Panc1 (cell line): ENCODE measurements around the gene CEND1. TPM values are rescaled to one million over a fixed set of nuclear protein-coding genes. Genes with fewer than 3 reads are reported as not detected.
A peak's percentile ranks its signal among the peaks of the same experiment; 100 is the strongest.

Experiments used
- ATAC-seq: fragments of 200-7000 bp; cut with Tn5 transposase; 2 replicates; pipeline ENCODE4 v1.9.1; 2020; ENCODE audit warnings: mild to moderate bottlenecking, moderate library complexity
- BruUV-seq: library from RNA; stranded (reverse); fragments of 400-500 nt; replicated peaks from 2 replicates; lab custom pipeline; 2021; lab: Mats Ljungman, UMichigan
- CTCF ChIA-PET: fragments of 300-600 bp; sonication (Branson Sonifier 250); formaldehyde crosslinking; loops from one replicate; lab custom pipeline; 2022; ENCODE audit warnings: antibody characterized with exemption; lab: Charles Lee
- POLR2A ChIA-PET: fragments of 300-600 bp; sonication (Branson Sonifier 250); formaldehyde crosslinking; loops from one replicate; lab custom pipeline; 2022; ENCODE audit warnings: antibody characterized with exemption; lab: Charles Lee
- DNase-seq: peaks from one replicate; pipeline ENCODE4 v3.0.0-alpha.2; 2010; ENCODE audit warnings: low read depth, low spot score
- H3K27ac ChIP-seq: 2 replicates; pipeline ENCODE4 v1.5.1; 2011; ENCODE audit warnings: mild to moderate bottlenecking, low read length, inconsistent platforms
- H3K27me3 ChIP-seq: fragments of 200-500 bp; sonication (Bioruptor generic); 2 replicates; pipeline ENCODE4 v1.6.0; 2014; ENCODE audit warnings: low read length, inconsistent platforms; ENCODE audit not compliant: control insufficient read depth, insufficient read depth
- H3K36me3 ChIP-seq: fragments of 200-500 bp; sonication (Bioruptor generic); 2 replicates; pipeline ENCODE4 v1.5.1; 2014; ENCODE audit warnings: inconsistent platforms, mild to moderate bottlenecking, low read length, moderate library complexity; ENCODE audit not compliant: control insufficient read depth, insufficient read depth
- H3K4me1 ChIP-seq: 2 replicates; pipeline ENCODE4 v1.5.1; 2011; ENCODE audit warnings: inconsistent platforms, mild to moderate bottlenecking, low read length, moderate library complexity; ENCODE audit not compliant: control insufficient read depth, insufficient read depth
- H3K4me3 ChIP-seq, 2 experiments: 2 replicates each; pipeline ENCODE4 v1.5.1; 2011 to 2012; ENCODE audit warnings: low read depth in 2 of 2, low read length in 2 of 2, mild to moderate bottlenecking in 2 of 2, inconsistent platforms in 1 of 2, moderate library complexity in 1 of 2
- H3K9me3 ChIP-seq: fragments of 200-500 bp; sonication (Bioruptor generic); 2 replicates; pipeline ENCODE4 v1.5.1; 2014; ENCODE audit warnings: low read depth, mild to moderate bottlenecking, inconsistent platforms, low read length, moderate library complexity; ENCODE audit not compliant: control insufficient read depth, insufficient read depth
- CTCF ChIP-seq: fragments of 450-650 bp; IDR thresholded peaks from 2 replicates; pipeline ENCODE4 v1.5.1; 2017; ENCODE audit warnings: mild to moderate bottlenecking
- POLR2AphosphoS5 ChIP-seq: IDR thresholded peaks from 2 replicates; pipeline ENCODE4 v1.6.1; 2012; ENCODE audit warnings: mild to moderate bottlenecking, low read depth, low read length, moderate library complexity
- REST ChIP-seq, 2 experiments: IDR thresholded peaks; 2 replicates each; pipeline ENCODE4 v1.6.1; 2011 to 2012; ENCODE audit warnings: low read depth in 2 of 2, control low read depth in 1 of 2, low read length in 1 of 2, mild to moderate bottlenecking in 1 of 2, moderate library complexity in 1 of 2; ENCODE audit not compliant: insufficient read depth in 1 of 2
- SIN3A ChIP-seq: IDR thresholded peaks from 2 replicates; pipeline ENCODE4 v1.6.1; 2012; ENCODE audit warnings: low read depth, mild to moderate bottlenecking, low read length, moderate library complexity, borderline replicate concordance; ENCODE audit not compliant: insufficient read depth
- TCF7L2 ChIP-seq: IDR thresholded peaks from 2 replicates; pipeline ENCODE4 v1.6.1; 2011; ENCODE audit warnings: mild to moderate bottlenecking, low read depth, low read length, inconsistent platforms
- in situ Hi-C: cut with HindIII; loops from 2 replicates; pipeline ENCODE4 v1.10.0; 2016; ENCODE audit warnings: low sequenced_read_pairs, low pct_unique_long_range_greater_than_20kb
- intact Hi-C: fragments of 100-400 bp; cut with micrococcal nuclease; formaldehyde crosslinking; loops from one replicate; pipeline ENCODE4 v1.10.0; 2022; ENCODE audit not compliant: unreplicated experiment
- total RNA-seq: library from RNA; stranded (reverse); gene quantifications from one replicate; pipeline ENCODE4 v1.2.1, GENCODE V29; 2021; ENCODE audit not compliant: unreplicated experiment

The CEND1 gene
- total RNA-seq, 1 experiment from 2014 or later = 15.9 TPM

DNA sequence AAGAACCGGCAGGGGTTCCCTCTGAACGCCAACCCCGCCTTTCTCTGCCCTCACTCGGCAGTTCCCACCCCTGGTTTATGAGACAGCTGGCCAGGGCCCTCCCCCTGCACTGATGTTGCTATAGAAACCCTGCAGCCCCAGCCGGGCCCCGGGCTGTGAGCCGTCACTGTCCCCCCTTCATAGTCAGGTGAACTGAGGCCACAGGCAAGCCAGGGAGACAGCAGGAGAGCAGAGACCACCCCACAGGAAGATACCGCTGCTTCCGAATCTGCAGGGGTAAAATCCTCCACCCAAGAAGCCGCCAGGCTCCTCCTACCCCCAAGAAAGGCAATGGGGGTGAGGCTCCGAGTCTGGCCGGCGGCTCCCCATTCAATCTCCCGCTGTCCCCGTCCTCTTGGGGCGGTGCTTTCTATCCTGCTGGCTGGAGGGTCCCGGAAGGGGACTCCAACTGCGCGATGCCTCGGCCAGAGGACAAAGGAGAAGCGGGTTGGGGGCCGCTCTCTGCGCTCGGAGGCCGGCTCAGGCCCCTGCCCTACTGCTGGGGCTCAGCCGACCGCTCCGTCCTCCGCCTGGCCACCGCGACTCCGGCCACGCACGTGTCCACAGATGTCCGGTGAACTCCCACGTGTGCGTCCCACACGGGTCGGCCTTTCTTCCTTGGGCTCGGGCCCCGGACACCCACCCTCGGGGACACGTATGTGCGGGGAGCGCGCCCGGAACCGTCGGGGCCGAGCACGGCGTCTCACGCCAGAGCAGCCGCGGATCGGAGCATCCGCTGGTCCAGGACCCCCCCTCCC, 7.6 kb upstream of the CEND1 start:
- Histone ChIP-seq H3K27ac (peak overlapping the region; percentile 93), H3K36me3 (no peaks in the 10 kb centered on the region; the same call in none of the 2 replicates), H3K4me3 (peak overlapping the region; percentile 71 to 86), H3K9me3 (no peaks in the 10 kb centered on the region), H3K27me3 (no peaks in the 10 kb centered on the region), H3K4me1 (peaks cover 42% of the 10 kb centered on the region)
- peak; percentile 69 for ATAC-seq
- DNase-seq = no peak
- intact Hi-C loops (no loop called here), in situ Hi-C loops (no loop called here)
- no TSS peak for BruUV-seq
- TF ChIP-seq REST (IDR thresholded peaks at IDR 0.05; ENCODE audit: insufficient read depth in 1 of 2, low read depth in 2 of 2, low read length in 1 of 2) (peak in 1 of 2 experiments; percentile 36; a peak in 1 of 4 replicates), TCF7L2 (no peak), POLR2AphosphoS5 (no peak; the same call in 1 of the 2 replicates), CTCF (no peak), SIN3A (peak; percentile 58; the same call in 1 of the 2 replicates)
- POLR2A ChIA-PET = interaction anchor here (0.6 kb wide), 1 partner anchor 12 kb away, joined by 3 read pairs; no protein-coding TSS in a partner anchor
- CTCF ChIA-PET = no interaction called here

DNA sequence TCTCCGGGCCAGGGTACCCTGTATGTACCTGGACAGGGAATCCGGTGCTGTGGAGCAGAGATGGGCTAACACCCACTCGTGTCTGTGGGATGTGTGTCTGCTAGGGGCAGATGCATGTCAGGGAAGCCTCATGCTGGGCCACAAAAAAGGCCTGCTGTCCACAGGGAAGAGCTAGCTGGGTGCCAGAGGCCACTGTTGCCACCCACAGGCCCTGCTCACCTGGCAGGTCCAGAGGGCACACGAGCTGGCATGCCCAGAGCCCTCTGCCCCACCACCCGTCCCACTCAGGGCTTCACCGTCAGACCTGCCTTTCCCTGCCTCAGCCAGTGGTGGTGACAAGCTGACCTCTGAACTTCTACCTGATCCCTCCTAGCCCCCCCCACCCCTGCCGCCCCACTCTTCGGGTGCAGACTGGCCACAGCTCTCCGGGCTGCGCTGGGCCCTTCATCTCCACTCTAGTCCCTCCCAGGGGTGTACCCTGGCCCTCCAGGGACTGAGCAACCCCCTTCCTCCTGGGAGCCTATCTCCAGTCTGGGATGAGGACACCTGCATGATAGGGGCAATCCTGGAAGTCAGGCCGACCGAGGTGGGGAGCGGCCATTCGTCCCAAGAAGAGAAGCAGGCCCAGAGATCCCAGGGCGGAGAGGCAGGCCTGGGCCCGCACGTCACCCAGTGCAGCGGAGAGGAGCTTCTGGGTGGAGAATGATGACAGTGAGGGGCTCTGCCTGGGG, 6.8 kb upstream of the CEND1 start:
- Histone ChIP-seq H3K27ac (peak overlapping the region; percentile 93), H3K9me3 (no peaks in the 10 kb centered on the region), H3K4me3 (peak overlapping the region; percentile 71 to 86), H3K4me1 (peaks cover 41% of the 10 kb centered on the region), H3K27me3 (no peaks in the 10 kb centered on the region), H3K36me3 (no peaks in the 10 kb centered on the region; the same call in none of the 2 replicates)
- TF ChIP-seq TCF7L2 (no peak), CTCF (no peak), POLR2AphosphoS5 (no peak), REST (IDR thresholded peaks at IDR 0.05; ENCODE audit: insufficient read depth in 1 of 2, low read depth in 2 of 2, low read length in 1 of 2) (no peak; a peak in 1 of 4 replicates), SIN3A (no peak)
- CTCF ChIA-PET = no interaction called here
- in situ Hi-C loops (no loop called here), intact Hi-C loops (no loop called here)
- DNase-seq (no peak), ATAC-seq (peak; percentile 5; the same call in 1 of the 2 replicates)
- no TSS peak for BruUV-seq
- POLR2A ChIA-PET = interaction anchor here (0.6 kb wide), 1 partner anchor 12 kb away, joined by 3 read pairs; no protein-coding TSS in a partner anchor
